CD4-positive, alpha-beta T cell treated with Interleukin-17A for 4 hours (primary cell): ENCODE results near the gene ITPK1.

Experiments
- DNase-seq: peaks from one replicate; pipeline ENCODE4 v3.0.0-alpha.2; 2020; ENCODE audit warnings: mixed read lengths

Gene ITPK1

GRCh38 chr14:93006567-93007051 lies 109.1 kb downstream of the ITPK1 start:
- DNase-seq, result no peak

GRCh38 chr14:93005838-93006237 lies 109.9 kb downstream of the ITPK1 start:
- no peak for DNase-seq

GRCh38 chr14:93005135-93005813 lies 110.5 kb downstream of the ITPK1 start:
- no peak for DNase-seq

GRCh38 chr14:93004699-93005082 lies 111.0 kb downstream of the ITPK1 start:
- DNase-seq, result no peak

GRCh38 chr14:93003945-93004698 lies 111.6 kb downstream of the ITPK1 start:
- DNase-seq, result no peak

GRCh38 chr14:93002851-93003298 lies 112.8 kb downstream of the ITPK1 start:
- no peak for DNase-seq

GRCh38 chr14:93002049-93002448 lies 113.7 kb downstream of the ITPK1 start:
- DNase-seq, result no peak

GRCh38 chr14:92998946-92999345 lies 116.8 kb downstream of the ITPK1 start:
- no peak for DNase-seq

GRCh38 chr14:92997343-92998061 lies 118.2 kb downstream of the ITPK1 start:
- no peak for DNase-seq

GRCh38 chr14:92995620-92996019 lies 120.1 kb downstream of the ITPK1 start:
- DNase-seq, result no peak

GRCh38 chr14:92994942-92995341 lies 120.8 kb downstream of the ITPK1 start:
- no peak for DNase-seq

GRCh38 chr14:92994131-92994676 lies 121.5 kb downstream of the ITPK1 start:
- DNase-seq, result no peak

GRCh38 chr14:92993302-92993701 lies 122.4 kb downstream of the ITPK1 start:
- DNase-seq, result no peak

GRCh38 chr14:92991536-92991935 lies 124.2 kb downstream of the ITPK1 start:
- DNase-seq, result no peak

GRCh38 chr14:92990456-92991430 lies 125.0 kb downstream of the ITPK1 start:
- no peak for DNase-seq

GRCh38 chr14:92988786-92989755 lies 126.7 kb downstream of the ITPK1 start:
- DNase-seq, result no peak

- no peak for DNase-seq
Observed at GRCh38 chr14:92987713-92988510, 127.8 kb downstream of the ITPK1 start.

GRCh38 chr14:92987148-92987570 lies 128.6 kb downstream of the ITPK1 start:
- no peak for DNase-seq

- DNase-seq, result no peak
Observed at GRCh38 chr14:92986254-92987147, 129.2 kb downstream of the ITPK1 start.
